B cell (primary cell): ENCODE data around the gene LIN7B. TPM values are rescaled to one million over a fixed set of nuclear protein-coding genes. Genes with fewer than 3 reads are reported as not detected.

Experiments used
- ATAC-seq: fragments of 200-7000 bp; cut with Tn5 transposase; one replicate; pipeline ENCODE4 v1.10.0; 2021; ENCODE audit warnings: low read depth, mild to moderate bottlenecking, moderate number of reproducible peaks, moderate library complexity
- CTCF ChIA-PET: fragments of 350-600 bp; sonication (Branson Sonifier 250); formaldehyde crosslinking; loops from one replicate; lab custom pipeline; 2021; ENCODE audit warnings: antibody characterized with exemption, inconsistent platforms; lab: Charles Lee
- POLR2A ChIA-PET: fragments of 350-600 bp; sonication (Branson Sonifier 250); formaldehyde crosslinking; loops from one replicate; lab custom pipeline; 2021; ENCODE audit warnings: antibody characterized with exemption; lab: Charles Lee
- DNase-seq: peaks from one replicate; pipeline ENCODE4 v3.0.0; 2013
- H2AFZ ChIP-seq: 2 replicates; pipeline ENCODE4 v1.6.1; 2012; ENCODE audit warnings: mild to moderate bottlenecking, low read depth, low read length; ENCODE audit not compliant: insufficient read depth, poor library complexity, severe bottlenecking
- H3K27ac ChIP-seq, 2 donors: 1 replicate in 1 of 2; 2 replicates in 1 of 2; pipeline ENCODE4 v1.5.1; 2012 to 2013; ENCODE audit warnings: low read length in 2 of 2, mild to moderate bottlenecking in 2 of 2, moderate library complexity in 1 of 2
- H3K27me3 ChIP-seq, 4 experiments: fragments of 200-600 bp in 1 of 4; sonication (generic) in 1 of 4; replicated peaks in 1 of 4; 1 replicate in 2 of 4; 2 replicates in 2 of 4; pipeline versions ENCODE4 v1.6.1 to v1.7.0; 2013 to 2016; ENCODE audit warnings: low read length in 3 of 4, mild to moderate bottlenecking in 2 of 4, mixed read lengths in 1 of 4, moderate library complexity in 1 of 4; ENCODE audit not compliant: insufficient read depth in 4 of 4, control insufficient read depth in 3 of 4; ENCODE audit errors: control extremely low read depth in 1 of 4
- H3K36me3 ChIP-seq, 2 experiments: replicated peaks in 1 of 2; 1 replicate in 1 of 2; 2 replicates in 1 of 2; pipeline versions ENCODE4 v1.6.1 to v1.7.1; 2013; ENCODE audit warnings: low read length in 1 of 2; ENCODE audit not compliant: insufficient read depth in 2 of 2, control insufficient read depth in 1 of 2; ENCODE audit errors: control extremely low read depth in 1 of 2, extremely low read depth in 1 of 2
- H3K4me1 ChIP-seq, 2 donors: fragments of 200-600 bp in 1 of 2; sonication (generic) in 1 of 2; 1 replicate in 1 of 2; 2 replicates in 1 of 2; pipeline versions ENCODE4 v1.5.1 to v1.6.1; 2013 to 2017; ENCODE audit warnings: low read length in 2 of 2; ENCODE audit not compliant: control insufficient read depth in 2 of 2, insufficient read depth in 2 of 2
- H3K4me2 ChIP-seq: replicated peaks from 2 replicates; pipeline ENCODE3; 2012; ENCODE audit warnings: mild to moderate bottlenecking, low read depth, low read length; ENCODE audit not compliant: poor library complexity, severe bottlenecking
- H3K4me3 ChIP-seq, 5 experiments: fragments of 200-600 bp in 1 of 5; sonication (generic) in 1 of 5; 1 replicate in 3 of 5; 2 replicates in 2 of 5; pipeline versions ENCODE4 v1.5.1 to v1.7.0; 2011 to 2016; ENCODE audit warnings: low read length in 4 of 5, mild to moderate bottlenecking in 4 of 5, low read depth in 2 of 5, control low read depth in 1 of 5, moderate library complexity in 1 of 5; ENCODE audit not compliant: insufficient read depth in 1 of 5; ENCODE audit errors: control extremely low read depth in 1 of 5, extremely low read depth in 1 of 5
- H3K79me2 ChIP-seq: fragments of 200-600 bp; sonication (generic); one replicate; pipeline ENCODE4 v1.6.0; 2016; ENCODE audit warnings: low read length; ENCODE audit not compliant: control insufficient read depth, insufficient read depth
- H3K9ac ChIP-seq: fragments of 200-600 bp; sonication (generic); 2 replicates; pipeline ENCODE4 v1.6.1; 2017; ENCODE audit warnings: mild to moderate bottlenecking, low read length, moderate library complexity
- H3K9me3 ChIP-seq, 3 donors: one replicate each; pipeline versions ENCODE4 v1.6.1 to v1.7.1; 2013; ENCODE audit warnings: low read length in 2 of 3; ENCODE audit not compliant: control insufficient read depth in 2 of 3, insufficient read depth in 1 of 3; ENCODE audit errors: control extremely low read depth in 1 of 3
- H4K20me1 ChIP-seq: 2 replicates; pipeline ENCODE4 v1.6.0; 2012; ENCODE audit warnings: mild to moderate bottlenecking, low read length; ENCODE audit not compliant: insufficient read depth, control insufficient read depth, poor library complexity, severe bottlenecking
- H3K27ac Mint-ChIP-seq: one replicate; pipeline ENCODE4 v1.8.0; 2021; ENCODE audit warnings: mixed read lengths
- H3K27me3 Mint-ChIP-seq: one replicate; pipeline ENCODE4 v1.8.0; 2021; ENCODE audit warnings: mixed read lengths
- H3K4me1 Mint-ChIP-seq: one replicate; pipeline ENCODE4 v1.8.0; 2021; ENCODE audit warnings: mixed read lengths
- H3K4me3 Mint-ChIP-seq: one replicate; pipeline ENCODE4 v1.8.0; 2021; ENCODE audit warnings: mixed read lengths
- H3K9me3 Mint-ChIP-seq: one replicate; pipeline ENCODE4 v1.8.0; 2022; ENCODE audit warnings: mixed read lengths; ENCODE audit not compliant: insufficient read depth
- CTCF ChIP-seq: fragments of 200-600 bp; IDR thresholded peaks from one replicate; pipeline ENCODE4 v1.8.0; 2022; ENCODE audit warnings: antibody characterized with exemption, mild to moderate bottlenecking
- EZH2 ChIP-seq: IDR thresholded peaks from 2 replicates; pipeline ENCODE4 v1.6.1; 2012; ENCODE audit warnings: borderline replicate concordance, low read depth, mild to moderate bottlenecking, moderate library complexity, low read length; ENCODE audit not compliant: insufficient read depth, poor library complexity, severe bottlenecking
- WGBS: methylation state at CpG from one replicate; pipeline ENCODE4 v1.1.5; 2013; ENCODE audit warnings: missing lambda C conversion rate; ENCODE audit not compliant: insufficient coverage; 5-methylcytosine and 5-hydroxymethylcytosine counted together
- intact Hi-C: fragments of 100-400 bp; cut with micrococcal nuclease; formaldehyde crosslinking; loops from one replicate; pipeline ENCODE4 v1.10.0; 2022
- polyA plus RNA-seq: library from polyadenylated mRNA; depleted of rRNA; stranded (reverse); fragments of >200 nt; gene quantifications from 2 replicates; pipeline ENCODE4 v1.2.3, GENCODE V29; 2012
- total RNA-seq, 2 donors: library from RNA; stranded (reverse); fragments of 120-200 nt in 1 of 2; gene quantifications; 1 replicate in 1 of 2; 2 replicates in 1 of 2; pipeline versions ENCODE4 v1.2.3 to v1.2.4, GENCODE V29; 2013 to 2022

Gene LIN7B
- total and polyA plus RNA-seq, 2 donors (not counting 1 experiment from before 2014, with no cell fraction given) = 7.4 to 12.4 TPM

- H2AFZ ChIP-seq = no peak overlapping the region
These were observed 40.4 kb upstream of the LIN7B start for GRCh38 chr19:49073514-49074378.

More at GRCh38 chr19:49073514-49074378, 40.4 kb upstream of the LIN7B start:
- H3K4me3 Mint-ChIP-seq = peak overlapping the region; percentile 47
- H3K79me2 ChIP-seq = no peaks in the 10 kb centered on the region
- POLR2A ChIA-PET = interaction anchor here (0.7 kb wide), 1 partner anchor 9 kb away, joined by 6 read pairs; no protein-coding TSS in a partner anchor
- TF ChIP-seq EZH2 = no peak
- TF ChIP-seq CTCF = no peak
- DNase-seq = no peak
- no peak overlapping the region for H3K9ac ChIP-seq
- H3K4me1 ChIP-seq = peaks cover 7 to 16% of the 10 kb centered on the region in 2 donors
- CTCF ChIA-PET = interaction anchor here (0.7 to 2.3 kb wide), 7 partner anchors 54 to 762 kb away, joined by 3 to 11 read pairs (median 4); partner anchors contain the start of genes GYS1 and RUVBL2
- H3K4me1 Mint-ChIP-seq = peaks cover 11% of the 10 kb centered on the region
- H4K20me1 ChIP-seq = no peaks in the 10 kb centered on the region
- no peak overlapping the region for H3K27ac Mint-ChIP-seq
- no peak overlapping the region for H3K4me3 ChIP-seq
- no peaks in the 10 kb centered on the region for H3K36me3 ChIP-seq
- H3K27me3 ChIP-seq = peaks cover 0 to 57% (median 23%) of the 10 kb centered on the region in 4 experiments
- 77% methylated on average over 18 of the region's 23 CpGs for WGBS
- intact Hi-C loops = loop anchor here (2.0 kb wide), 1 partner anchor 125 kb away; no protein-coding TSS in a partner anchor
- no peak for ATAC-seq
- H3K9me3 Mint-ChIP-seq = peaks cover 1% of the 10 kb centered on the region
- no peak overlapping the region for H3K27ac ChIP-seq
- no peak overlapping the region for H3K4me2 ChIP-seq
- peaks cover 53% of the 10 kb centered on the region for H3K27me3 Mint-ChIP-seq
- H3K9me3 ChIP-seq = peaks cover 0 to 20% (median 0%) of the 10 kb centered on the region in 3 donors
